Epidermal melanocyte (primary cell): ENCODE measurements around the gene NRK.
"Not testable (repeated sequence)": the region's sequence is repeated elsewhere in the genome, so short reads cannot be mapped to it uniquely, and the experiment has no call there.

Source experiments
- DNase-seq: peaks from one replicate; pipeline ENCODE4 v3.0.0; 2011; ENCODE audit warnings: low spot score; ENCODE audit not compliant: insufficient read length

The NRK gene, protein sequence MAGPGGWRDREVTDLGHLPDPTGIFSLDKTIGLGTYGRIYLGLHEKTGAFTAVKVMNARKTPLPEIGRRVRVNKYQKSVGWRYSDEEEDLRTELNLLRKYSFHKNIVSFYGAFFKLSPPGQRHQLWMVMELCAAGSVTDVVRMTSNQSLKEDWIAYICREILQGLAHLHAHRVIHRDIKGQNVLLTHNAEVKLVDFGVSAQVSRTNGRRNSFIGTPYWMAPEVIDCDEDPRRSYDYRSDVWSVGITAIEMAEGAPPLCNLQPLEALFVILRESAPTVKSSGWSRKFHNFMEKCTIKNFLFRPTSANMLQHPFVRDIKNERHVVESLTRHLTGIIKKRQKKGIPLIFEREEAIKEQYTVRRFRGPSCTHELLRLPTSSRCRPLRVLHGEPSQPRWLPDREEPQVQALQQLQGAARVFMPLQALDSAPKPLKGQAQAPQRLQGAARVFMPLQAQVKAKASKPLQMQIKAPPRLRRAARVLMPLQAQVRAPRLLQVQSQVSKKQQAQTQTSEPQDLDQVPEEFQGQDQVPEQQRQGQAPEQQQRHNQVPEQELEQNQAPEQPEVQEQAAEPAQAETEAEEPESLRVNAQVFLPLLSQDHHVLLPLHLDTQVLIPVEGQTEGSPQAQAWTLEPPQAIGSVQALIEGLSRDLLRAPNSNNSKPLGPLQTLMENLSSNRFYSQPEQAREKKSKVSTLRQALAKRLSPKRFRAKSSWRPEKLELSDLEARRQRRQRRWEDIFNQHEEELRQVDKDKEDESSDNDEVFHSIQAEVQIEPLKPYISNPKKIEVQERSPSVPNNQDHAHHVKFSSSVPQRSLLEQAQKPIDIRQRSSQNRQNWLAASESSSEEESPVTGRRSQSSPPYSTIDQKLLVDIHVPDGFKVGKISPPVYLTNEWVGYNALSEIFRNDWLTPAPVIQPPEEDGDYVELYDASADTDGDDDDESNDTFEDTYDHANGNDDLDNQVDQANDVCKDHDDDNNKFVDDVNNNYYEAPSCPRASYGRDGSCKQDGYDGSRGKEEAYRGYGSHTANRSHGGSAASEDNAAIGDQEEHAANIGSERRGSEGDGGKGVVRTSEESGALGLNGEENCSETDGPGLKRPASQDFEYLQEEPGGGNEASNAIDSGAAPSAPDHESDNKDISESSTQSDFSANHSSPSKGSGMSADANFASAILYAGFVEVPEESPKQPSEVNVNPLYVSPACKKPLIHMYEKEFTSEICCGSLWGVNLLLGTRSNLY (N-terminal part only)

DNA sequence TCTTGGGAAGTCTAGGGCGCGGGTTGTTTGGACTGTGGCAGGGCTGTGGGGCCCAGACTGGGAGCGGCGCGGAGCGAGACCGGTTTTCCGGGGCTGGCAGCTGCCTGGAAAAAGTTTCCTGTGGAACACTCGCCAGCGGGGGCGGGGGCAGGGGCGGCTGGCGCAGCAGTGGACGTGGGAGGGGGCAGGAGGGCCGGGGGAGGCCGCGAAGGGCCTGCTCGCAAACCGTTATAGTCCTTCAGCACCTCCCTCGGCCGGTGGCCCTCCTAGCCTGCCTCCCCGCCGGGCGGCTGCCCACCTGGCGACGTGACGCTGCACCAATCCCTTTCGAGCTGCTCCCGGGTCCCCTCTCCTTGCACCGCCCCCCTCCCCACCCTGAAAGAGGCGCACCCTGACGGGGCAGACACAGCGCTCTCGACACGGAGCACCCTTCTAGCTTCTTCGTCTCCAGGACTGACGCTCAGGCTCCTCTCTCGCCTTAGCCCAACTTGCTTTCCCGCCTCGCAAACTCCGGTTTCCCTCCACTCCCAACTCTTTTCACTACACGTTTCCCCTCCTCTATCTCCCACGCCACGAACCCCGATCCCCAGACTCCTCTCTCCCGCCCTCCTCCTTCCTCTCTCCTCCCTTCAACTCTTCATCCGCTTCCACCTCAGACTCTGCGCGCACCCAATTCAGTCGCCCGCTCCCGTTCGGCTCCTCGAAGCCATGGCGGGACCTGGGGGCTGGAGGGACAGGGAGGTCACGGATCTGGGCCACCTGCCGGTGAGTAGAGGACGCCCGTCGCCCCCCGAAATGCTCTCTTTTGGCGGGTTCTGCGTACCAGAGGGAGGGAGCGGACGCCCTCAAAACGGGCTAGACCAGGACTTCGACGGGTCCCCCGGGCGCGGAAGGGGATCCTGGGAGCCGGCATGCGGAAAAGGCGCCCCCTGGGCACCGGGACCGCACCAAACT is at the start of gene NRK:
Gene NRK, plus strand, starts transcription at position 402 of the 954 bp plus-strand sequence. Its CDS starts 307 bp downstream, at position 709.
- DNase-seq = no peak

DNA sequence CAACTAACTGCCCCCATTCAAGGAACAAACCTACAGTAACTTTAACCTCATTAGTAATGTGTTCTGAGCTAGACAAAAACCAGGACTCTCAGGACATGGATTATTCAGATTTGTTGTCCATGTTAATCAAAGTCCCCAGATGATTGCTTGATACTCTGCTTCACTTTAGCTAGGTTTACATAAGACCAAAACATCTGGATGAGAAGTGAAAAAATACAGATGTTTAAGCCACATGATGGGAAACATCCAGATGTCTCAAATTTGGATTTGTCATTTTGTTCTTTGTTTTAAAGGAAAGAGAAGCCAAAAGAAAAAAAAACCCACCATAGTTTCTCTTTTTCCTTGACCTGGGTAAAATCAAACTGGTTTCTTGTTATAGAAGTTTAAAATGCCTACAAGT is 48.5 kb upstream of the NRK start:
- DNase-seq = no peak

DNA sequence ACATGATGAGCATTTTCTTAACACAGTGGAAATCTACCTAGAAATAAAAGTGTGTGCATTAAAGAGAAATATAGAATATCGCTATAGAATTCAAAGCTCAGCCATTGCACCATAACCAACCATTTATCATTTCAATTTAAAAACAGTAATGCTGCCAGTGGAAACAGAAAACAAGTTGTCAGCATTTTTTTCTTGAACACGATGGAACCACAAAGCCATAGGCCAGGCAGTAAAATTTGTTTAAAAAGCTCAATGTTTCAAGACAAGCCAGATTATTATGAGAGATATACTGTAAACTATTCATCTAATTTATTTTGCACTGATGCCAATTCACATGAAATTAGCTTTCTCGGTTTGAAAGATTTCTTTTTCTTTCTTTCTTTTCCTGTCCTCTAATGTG is 46.7 kb upstream of the NRK start:
- DNase-seq = no peak

DNA sequence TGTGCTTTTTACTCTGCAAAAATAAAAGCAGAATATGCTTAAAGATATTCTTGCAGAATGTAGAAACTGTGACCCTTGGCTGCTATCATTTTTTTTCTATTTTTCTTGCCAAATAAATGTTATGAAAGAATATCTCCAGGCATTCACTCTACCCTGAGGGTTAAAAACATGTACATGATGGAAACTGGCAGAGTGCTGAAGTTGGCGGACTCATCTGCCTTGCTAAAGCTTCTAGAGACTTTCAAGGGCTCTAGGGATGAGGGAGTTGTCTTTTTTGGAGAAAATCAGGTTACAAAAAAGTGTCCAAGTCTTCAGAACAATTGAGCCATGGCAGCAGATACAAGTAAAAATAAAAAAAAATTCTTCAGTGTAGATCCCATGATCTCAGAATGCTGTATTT is 40.5 kb upstream of the NRK start:
- no peak for DNase-seq

DNA sequence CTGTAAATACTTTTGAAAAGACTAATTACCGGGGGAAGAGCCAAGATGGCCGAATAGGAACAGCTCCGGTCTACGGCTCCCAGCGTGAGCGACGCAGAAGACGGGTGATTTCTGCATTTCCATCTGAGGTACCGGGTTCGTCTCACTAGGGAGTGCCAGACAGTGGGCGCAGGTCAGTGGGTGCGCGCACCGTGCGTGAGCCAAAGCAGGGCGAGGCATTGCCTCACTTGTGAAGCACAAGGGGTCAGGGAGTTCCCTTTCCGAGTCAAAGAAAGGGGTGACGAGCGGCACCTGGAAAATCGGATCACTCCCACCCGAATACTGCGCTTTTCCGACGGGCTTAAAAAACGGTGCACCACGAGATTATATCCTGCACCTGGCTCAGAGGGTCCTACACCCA is 25.5 kb upstream of the NRK start:
- not testable (repeated sequence) for DNase-seq

DNA sequence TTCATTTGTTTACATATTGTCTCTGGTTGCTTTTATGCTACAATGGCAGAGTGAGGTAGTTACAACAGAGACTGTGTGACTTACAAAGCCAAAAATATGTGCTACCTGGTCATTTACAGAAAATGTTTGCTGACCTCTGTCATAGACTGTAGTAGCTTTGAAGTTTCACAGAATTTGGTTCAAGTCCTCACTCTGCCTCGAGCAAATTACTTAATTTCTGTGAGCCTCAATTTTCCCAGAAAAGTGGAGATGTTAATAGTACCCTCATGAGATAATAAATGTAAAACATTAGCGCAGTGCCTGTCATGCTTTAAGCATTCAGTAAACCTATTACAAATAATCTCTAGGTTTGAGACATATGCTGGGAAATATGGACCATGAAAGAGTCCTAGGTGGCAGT is 18.4 kb upstream of the NRK start:
- no peak for DNase-seq

DNA sequence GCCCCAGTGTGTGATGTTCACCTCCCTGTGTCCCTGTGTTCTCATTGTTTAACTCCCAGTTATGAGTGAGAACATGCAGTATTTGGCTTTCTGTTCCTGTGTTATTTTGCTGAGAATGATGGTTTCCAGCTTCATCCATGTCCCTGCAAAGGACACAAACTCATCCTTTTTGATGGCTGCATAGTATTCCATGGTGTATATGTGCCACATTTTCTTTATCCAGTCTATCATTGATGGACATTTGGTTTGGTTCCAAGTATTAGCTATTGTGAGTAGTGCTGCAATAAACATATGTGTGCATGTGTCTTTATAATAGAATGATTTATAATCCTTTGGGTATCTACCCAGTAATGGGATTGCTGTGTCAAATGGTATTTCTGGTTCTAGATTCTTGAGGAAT is 16.7 kb upstream of the NRK start:
- DNase-seq = not testable (repeated sequence)

DNA sequence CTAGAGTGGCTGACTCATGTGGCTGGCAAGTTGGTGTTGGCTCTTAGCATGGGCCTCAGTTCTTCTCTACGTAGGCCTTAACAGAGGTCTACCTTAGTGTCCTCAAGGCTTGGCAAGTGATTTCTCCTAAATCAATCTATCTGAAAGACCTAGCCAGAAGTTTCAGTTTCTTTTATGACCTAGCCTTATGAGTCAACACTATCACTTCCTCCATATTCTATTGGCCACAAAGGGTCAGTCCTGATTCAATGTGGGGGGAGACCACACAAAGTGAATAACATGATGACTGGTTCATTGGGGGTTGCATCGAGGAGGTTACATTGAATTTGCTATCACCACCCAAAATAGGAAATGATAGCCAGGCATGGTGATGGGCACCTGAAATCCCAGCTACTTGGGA is 5.8 kb upstream of the NRK start:
- DNase-seq = no peak

DNA sequence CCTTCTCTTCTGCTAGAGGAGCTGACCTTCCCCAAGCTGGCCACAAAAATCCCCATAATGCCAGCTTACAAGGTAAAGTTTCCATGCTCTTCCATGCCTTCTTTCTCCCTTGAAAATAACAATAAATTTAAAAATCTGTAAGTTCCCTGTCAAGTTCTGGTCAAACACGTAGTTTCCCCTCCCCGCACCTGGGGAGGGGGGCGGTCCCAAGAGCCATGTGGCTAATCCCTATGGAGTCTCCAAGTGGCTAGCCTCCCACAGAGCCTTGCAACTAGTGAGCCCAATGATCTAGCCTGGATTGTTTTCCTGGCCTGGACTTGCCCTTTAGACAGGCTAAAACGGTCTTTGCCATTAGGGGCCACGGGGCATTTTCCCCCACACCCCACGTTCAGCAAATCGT is 2.1 kb upstream of the NRK start:
- DNase-seq = no peak

DNA sequence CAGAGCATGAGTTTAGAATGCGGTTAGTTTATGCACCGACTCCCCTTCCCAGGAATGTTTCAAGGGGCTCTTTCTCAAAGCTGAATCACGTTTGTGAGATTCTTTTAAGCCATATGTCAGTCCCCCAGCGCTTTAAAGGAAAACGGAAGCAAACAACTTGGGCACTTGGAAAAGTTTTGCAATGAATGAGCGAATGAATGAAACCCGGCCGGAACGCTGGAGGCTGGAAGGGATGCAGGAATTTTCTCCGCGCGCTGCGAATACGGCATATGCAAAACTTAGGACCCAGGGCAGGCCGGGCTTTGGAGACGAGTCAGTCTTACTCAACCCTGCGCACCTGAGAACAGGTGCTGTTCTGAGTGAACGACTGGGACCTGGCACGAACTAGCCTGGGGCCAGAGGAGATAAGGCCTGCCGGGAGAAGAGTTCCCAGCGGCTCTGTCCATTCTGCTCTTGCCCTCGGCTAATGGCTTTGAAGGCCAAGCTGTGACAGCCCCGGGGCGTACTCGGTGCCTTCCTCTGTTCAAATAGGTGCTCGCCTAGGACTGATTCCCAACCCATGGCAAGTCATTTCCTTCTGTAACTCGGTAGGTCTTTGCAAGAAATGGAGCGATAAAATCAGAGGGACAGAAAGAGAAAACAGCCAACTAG is 743 bp upstream of the NRK start:
- no peak for DNase-seq

DNA sequence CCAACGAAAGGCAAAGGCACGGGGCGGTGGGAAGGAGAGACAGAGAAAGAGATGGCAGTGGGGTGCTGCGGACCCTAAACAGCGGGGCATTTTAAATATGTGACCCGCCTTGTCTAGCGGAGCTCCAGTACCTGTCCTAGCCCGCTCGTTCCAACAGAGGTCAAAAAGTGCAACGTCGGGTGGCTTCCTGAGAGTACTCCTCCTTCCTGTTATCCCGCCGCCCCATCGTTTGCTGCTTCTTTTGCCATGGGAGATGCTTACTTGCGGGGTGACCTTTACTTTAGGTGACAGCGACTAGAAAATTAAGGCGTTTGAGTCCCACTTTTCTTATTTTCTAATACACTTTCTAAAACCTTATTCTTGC is 735 bp downstream of the NRK start:
- no peak for DNase-seq

DNA sequence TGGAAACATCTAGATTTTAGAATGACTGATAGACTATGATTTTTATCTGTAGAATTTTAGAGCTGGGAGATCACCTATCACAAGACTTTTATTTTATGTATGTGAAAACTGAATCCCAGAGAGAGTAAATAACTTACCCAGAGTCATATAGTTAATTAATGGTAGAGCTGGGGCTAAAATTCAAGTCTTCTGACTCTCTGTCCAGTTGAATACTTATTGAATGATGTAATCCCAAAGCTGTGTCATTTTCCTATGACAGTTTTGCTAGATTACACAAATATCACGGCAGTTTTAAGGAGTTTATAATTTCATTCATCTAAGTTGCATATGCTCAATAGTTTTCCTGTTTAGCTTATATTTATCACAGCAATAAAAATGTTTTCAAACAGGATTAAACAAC is 6.7 kb downstream of the NRK start:
- DNase-seq = no peak

DNA sequence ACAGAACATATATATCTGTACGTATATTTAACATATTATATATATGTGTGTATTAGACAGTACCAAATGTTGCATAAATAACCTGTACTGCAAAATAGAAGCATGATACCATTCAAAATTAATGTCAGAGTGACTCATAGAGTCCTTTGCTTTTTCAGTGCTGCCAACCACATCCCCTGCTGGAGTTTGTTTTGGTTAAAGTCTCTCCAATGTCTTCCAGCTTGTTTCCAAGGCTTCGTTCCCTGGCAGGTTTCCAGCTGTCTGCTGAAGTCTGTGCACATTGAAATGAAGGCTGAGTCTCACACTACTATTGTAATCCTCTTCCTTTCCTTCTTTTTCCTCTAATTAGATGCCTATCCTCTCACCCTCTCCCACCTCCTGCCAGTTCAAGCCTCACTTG is 14.9 kb downstream of the NRK start:
- no peak for DNase-seq

DNA sequence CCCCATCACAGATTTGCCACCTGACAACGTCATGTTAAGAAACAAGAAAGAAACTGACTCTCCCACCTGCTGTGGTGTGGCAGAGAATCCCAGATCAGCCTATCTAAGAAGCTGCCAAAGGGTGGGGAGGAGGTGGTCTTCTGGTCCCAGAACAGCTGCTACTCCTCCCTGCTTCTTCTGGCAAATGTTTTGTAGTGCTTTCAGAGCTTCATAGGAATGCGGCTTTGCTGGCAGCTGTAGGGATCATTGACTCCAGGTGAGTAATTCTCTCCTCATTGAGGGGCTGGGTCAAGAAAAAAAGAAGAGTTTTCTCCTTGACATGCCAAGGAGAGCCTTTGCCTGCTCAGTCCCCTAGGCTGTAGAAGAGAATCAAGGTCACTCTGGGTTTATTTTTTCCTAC is 23.3 kb downstream of the NRK start:
- DNase-seq = no peak

DNA sequence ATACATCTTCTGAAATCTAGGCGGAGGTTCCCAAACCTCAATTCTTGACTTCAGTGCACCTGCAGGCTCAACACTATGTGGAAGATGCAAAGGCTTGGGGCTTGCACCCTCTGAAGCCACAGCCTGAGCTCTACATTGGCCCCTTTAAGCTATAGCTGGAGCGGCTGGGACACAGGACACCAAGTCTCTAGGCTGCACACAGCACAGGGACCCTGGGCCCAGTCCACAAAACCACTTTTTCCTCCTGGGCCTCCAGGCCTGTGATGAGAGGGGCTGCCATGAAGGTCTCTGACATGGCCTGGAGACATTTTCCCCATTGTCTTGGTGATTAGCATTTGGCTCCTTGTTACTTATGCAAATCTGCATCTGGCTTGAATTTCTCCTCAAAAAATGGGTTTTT is 27.8 kb downstream of the NRK start:
- DNase-seq = not testable (repeated sequence)

DNA sequence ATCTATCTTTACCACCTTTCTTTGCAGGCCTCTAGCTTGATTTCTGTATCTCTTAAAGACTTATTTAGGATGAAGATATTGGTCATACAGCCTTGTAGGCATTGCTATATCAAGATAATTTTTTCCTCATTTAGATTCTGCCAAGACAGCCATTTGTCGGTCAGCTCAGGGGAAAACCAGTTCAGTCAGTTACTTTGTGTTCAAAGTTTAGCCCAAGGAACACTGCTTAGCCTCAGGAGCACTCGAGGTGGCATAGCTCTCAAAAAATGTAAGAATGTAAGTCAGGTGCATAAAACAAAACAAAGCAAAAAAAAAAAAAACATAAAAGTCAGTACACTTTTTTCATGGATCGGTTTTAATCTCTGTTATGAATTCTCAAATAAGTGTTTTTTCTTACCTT is 43.4 kb downstream of the NRK start:
- DNase-seq = no peak

DNA sequence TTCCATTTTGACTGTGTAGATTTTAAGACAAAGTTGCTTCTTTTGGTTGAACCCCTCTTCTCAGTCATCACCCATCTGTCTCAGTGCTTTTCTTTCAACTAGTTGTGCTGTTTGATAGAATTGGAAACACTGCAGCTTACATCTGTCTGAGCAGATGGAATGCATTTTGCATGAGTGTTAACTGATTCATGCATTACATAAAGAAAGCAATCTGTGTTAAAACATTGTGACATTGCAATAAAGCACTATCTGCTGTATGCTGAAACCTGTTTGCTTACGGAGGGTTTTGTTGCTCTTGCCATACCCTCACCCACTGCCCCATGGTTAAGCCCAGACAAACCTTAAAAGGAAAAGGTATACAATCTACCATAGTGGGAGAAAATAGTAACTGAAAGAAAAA is 47.4 kb downstream of the NRK start:
- DNase-seq = no peak

DNA sequence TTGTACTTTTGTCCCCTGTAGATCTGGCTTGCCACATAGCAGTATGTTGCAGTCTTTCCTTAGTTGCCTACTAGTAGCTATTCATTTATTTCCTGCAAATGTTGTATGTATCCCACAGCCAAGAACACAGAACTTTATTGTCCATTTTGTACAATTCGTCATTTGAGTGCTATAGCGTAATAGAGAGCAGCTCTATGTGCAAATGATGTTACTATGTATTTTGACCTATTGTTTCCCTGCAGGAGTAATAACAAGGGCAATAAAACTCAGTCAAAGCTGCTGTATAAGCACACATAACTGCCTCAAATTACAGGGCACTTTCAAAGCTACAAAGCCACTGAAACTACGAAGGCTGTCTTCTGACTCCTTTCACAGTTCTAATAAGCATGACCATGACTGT is 48.1 kb downstream of the NRK start:
- DNase-seq = no peak

DNA sequence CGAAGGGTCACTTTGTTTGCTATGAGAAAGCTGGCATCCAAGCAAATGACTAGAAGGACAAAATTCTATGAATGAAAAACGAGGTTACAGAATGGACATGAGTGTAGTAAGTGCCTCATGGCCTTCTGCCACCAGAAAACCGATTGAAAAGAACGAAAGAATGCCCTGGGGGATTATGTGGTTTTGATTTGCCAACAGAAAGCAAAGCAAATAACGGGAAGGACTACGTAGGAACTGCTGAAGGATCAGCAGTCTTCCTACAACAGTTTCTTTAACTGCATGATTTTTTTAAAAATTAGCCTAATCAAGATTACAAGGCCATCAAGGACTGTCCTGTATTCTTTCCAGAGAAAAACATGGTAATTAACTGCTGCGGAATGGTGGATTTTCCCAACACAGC is 50.6 kb downstream of the NRK start:
- no peak for DNase-seq

DNA sequence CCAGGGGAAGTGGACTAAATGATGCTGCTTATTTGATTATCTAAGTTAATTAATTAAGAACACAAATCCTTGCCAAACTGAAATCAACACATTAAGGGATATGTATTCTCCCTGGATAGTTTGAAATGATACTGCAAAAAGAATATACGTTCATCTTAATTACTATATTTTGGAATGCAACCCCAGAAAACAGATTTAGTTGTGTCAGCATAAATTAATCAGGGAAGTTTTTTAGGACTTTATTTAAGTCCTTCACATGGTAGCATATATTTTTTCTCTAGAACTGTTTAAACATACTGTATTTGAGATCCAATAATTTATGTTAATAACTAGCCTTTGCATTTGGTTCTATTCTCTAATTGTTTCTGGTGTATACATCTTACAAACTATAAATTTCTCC is 52.5 kb downstream of the NRK start:
- no peak for DNase-seq
